ENCODE measurements around the gene MED29. TPM values are rescaled to one million over a fixed set of nuclear protein-coding genes. Genes with fewer than 3 reads are reported as not detected.

The MED29 gene
- total and polyA plus RNA-seq, 2 donors (not counting 1 experiment from before 2014, with no cell fraction given), result 33.0 to 47.5 TPM

- peaks cover 0 to 62% of the 10 kb centered on the region in 2 experiments for H3K36me3 ChIP-seq (replicated peaks in 1 of 2; ENCODE audit: control extremely low read depth in 1 of 2, control insufficient read depth in 1 of 2, extremely low read depth in 1 of 2, insufficient read depth in 2 of 2, low read length in 1 of 2)
- WGBS (ENCODE audit: insufficient coverage), result 100% methylated on average over 2 of the region's 5 CpGs
Measured at GRCh38 chr19:39388657-39389056, 2.5 kb upstream of the MED29 start.

More at GRCh38 chr19:39388657-39389056, 2.5 kb upstream of the MED29 start:
- Histone ChIP-seq H3K4me2 (replicated peaks; ENCODE audit: low read depth, low read length, poor library complexity, severe bottlenecking) (no peak overlapping the region), H4K20me1 (ENCODE audit: control insufficient read depth, insufficient read depth, low read length, poor library complexity, severe bottlenecking) (peaks cover 18% of the 10 kb centered on the region), H3K79me2 (ENCODE audit: control insufficient read depth, insufficient read depth, low read length) (peaks cover 39% of the 10 kb centered on the region), H3K9me3 (ENCODE audit: control extremely low read depth in 1 of 3, control insufficient read depth in 2 of 3, insufficient read depth in 1 of 3, low read length in 2 of 3) (no peaks in the 10 kb centered on the region), H3K27me3 (replicated peaks in 1 of 4; ENCODE audit: control extremely low read depth in 1 of 4, control insufficient read depth in 3 of 4, insufficient read depth in 4 of 4, low read length in 3 of 4) (no peaks in the 10 kb centered on the region), H3K27ac (ENCODE audit: low read length in 2 of 2) (peak overlapping the region; percentile 1 to 96), H3K9ac (ENCODE audit: low read length) (no peak overlapping the region), H2AFZ (ENCODE audit: insufficient read depth, low read depth, low read length, poor library complexity, severe bottlenecking) (no peak overlapping the region), H3K4me3 (ENCODE audit: control extremely low read depth in 1 of 5, extremely low read depth in 1 of 5, insufficient read depth in 1 of 5, low read depth in 2 of 5, low read length in 4 of 5) (no peak overlapping the region), H3K4me1 (ENCODE audit: control insufficient read depth in 2 of 2, insufficient read depth in 2 of 2, low read length in 2 of 2) (peaks cover 16 to 34% of the 10 kb centered on the region in 2 donors)
- ChIA-PET POLR2A (no interaction called here), CTCF (interaction anchor here (0.8 to 1.3 kb wide), 3 partner anchors 10 to 917 kb away, joined by 3 read pairs; no protein-coding TSS in a partner anchor)
- ATAC-seq (ENCODE audit: low read depth), result no peak
- DNase-seq, result no peak
- Mint-ChIP-seq H3K27ac (peak overlapping the region; percentile 67), H3K27me3 (no peaks in the 10 kb centered on the region), H3K4me1 (peaks cover 38% of the 10 kb centered on the region), H3K9me3 (ENCODE audit: insufficient read depth) (no peaks in the 10 kb centered on the region), H3K4me3 (peak overlapping the region; percentile 59)
- TF ChIP-seq CTCF (IDR thresholded peaks at IDR 0.05) (no peak), EZH2 (IDR thresholded peaks at IDR 0.05; ENCODE audit: borderline replicate concordance, insufficient read depth, low read depth, low read length, poor library complexity, severe bottlenecking) (no peak)
- intact Hi-C loops (cut with micrococcal nuclease), result no loop called here

Data from B cell (primary cell).